K562 (cell line): ENCODE data around the gene SCG2. TPM values are rescaled to one million over a fixed set of nuclear protein-coding genes. Genes with fewer than 3 reads are reported as not detected.

Experiments
- ATAC-seq: fragments of 200-7000 bp; cut with Tn5 transposase; 3 replicates; pipeline ENCODE4 v1.9.1; 2020; ENCODE audit warnings: moderate library complexity
- BruUV-seq: library from RNA; stranded (reverse); fragments of 400-500 nt; replicated peaks from 2 replicates; lab custom pipeline; 2021; lab: Mats Ljungman, UMichigan
- CTCF ChIA-PET: fragments of 300-600 bp; formaldehyde crosslinking; extraction: SDS; loops from one replicate; lab custom pipeline; 2021; ENCODE audit warnings: low intra/inter-chr PET ratio; lab: Yijun Ruan, JAX
- POLR2A ChIA-PET: fragments of 300-600, 350-650 bp; sonication (Branson Sonifier 250); formaldehyde crosslinking; extraction: SDS; loops from one replicate; lab custom pipeline; 2021; ENCODE audit warnings: antibody characterized with exemption, inconsistent platforms; lab: Yijun Ruan, JAX
- DNase-seq, 4 experiments: peaks; one replicate each; pipeline versions ENCODE4 v3.0.0 to v3.0.0-alpha.2; 2011 to 2018; ENCODE audit warnings: low spot score in 3 of 4, mixed read lengths in 3 of 4; ENCODE audit errors: extremely low read depth in 1 of 4
- FAIRE-seq: peaks from 2 replicates; lab custom pipeline; 2011; peaks lifted over from hg19 to GRCh38; lab: Jason Lieb, UNC
- H2AFZ ChIP-seq: 2 replicates; pipeline ENCODE4 v1.6.0; 2011; ENCODE audit warnings: low read depth, low read length, control low read depth, inconsistent platforms
- H3K27ac ChIP-seq: fragments of 200-600 bp; 3 replicates; pipeline ENCODE4 v1.8.0; 2011; ENCODE audit warnings: low read depth, mild to moderate bottlenecking, control low read depth, inconsistent platforms, low read length, moderate library complexity, mixed read lengths; ENCODE audit errors: extremely low read depth
- H3K27me3 ChIP-seq, 2 experiments: fragments of 300-600 bp in 1 of 2; 2 replicates in 1 of 2; 3 replicates in 1 of 2; pipeline versions ENCODE4 v1.6.0 to v1.8.0; 2011; ENCODE audit warnings: inconsistent platforms in 2 of 2, low read length in 2 of 2, mild to moderate bottlenecking in 1 of 2, mixed read lengths in 1 of 2, moderate library complexity in 1 of 2; ENCODE audit not compliant: control insufficient read depth in 2 of 2, insufficient read depth in 2 of 2
- H3K36me3 ChIP-seq: fragments of 300-600 bp; 3 replicates; pipeline ENCODE4 v1.8.0; 2011; ENCODE audit warnings: mild to moderate bottlenecking, low read length, inconsistent platforms; ENCODE audit not compliant: control insufficient read depth, insufficient read depth
- H3K4me1 ChIP-seq, 2 experiments: fragments of 200-600 bp in 1 of 2; replicated peaks in 1 of 2; 2 replicates in 1 of 2; 3 replicates in 1 of 2; pipeline versions ENCODE4 v1.5.1 to v1.8.0; 2011; ENCODE audit warnings: inconsistent platforms in 2 of 2, low read length in 2 of 2, mild to moderate bottlenecking in 1 of 2, mixed read lengths in 1 of 2, moderate library complexity in 1 of 2; ENCODE audit not compliant: control insufficient read depth in 2 of 2, insufficient read depth in 2 of 2
- H3K4me2 ChIP-seq: 2 replicates; pipeline ENCODE4 v1.6.1; 2011; ENCODE audit warnings: low read length, control low read depth, inconsistent platforms, mixed read lengths; ENCODE audit not compliant: insufficient read depth
- H3K4me3 ChIP-seq: fragments of 200-600 bp; sonication (generic), shearing (Covaris generic); 2 replicates; pipeline ENCODE4 v1.5.1; 2016; ENCODE audit warnings: control low read depth, inconsistent platforms
- H3K79me2 ChIP-seq: fragments of 200-600 bp; 3 replicates; pipeline ENCODE4 v1.8.0; 2011; ENCODE audit warnings: low read length, inconsistent platforms; ENCODE audit not compliant: control insufficient read depth, insufficient read depth
- H3K9ac ChIP-seq, 2 experiments: 2 replicates each; pipeline versions ENCODE4 v1.6.0 to v1.6.1; 2011; ENCODE audit warnings: low read depth in 2 of 2, low read length in 2 of 2, control low read depth in 1 of 2, inconsistent platforms in 1 of 2, mild to moderate bottlenecking in 1 of 2, mixed read lengths in 1 of 2; ENCODE audit not compliant: insufficient read depth in 1 of 2
- H3K9me1 ChIP-seq: one replicate; pipeline ENCODE4 v1.6.0; 2011; ENCODE audit warnings: inconsistent platforms, mild to moderate bottlenecking, low read length, moderate library complexity; ENCODE audit not compliant: control insufficient read depth, insufficient read depth
- H3K9me3 ChIP-seq: replicated peaks from 2 replicates; pipeline ENCODE4 v1.5.1; 2011; ENCODE audit warnings: low read depth, low read length, inconsistent platforms; ENCODE audit not compliant: control insufficient read depth, insufficient read depth
- H4K20me1 ChIP-seq: replicated peaks from 2 replicates; pipeline ENCODE4 v1.6.1; 2011; ENCODE audit warnings: low read length, inconsistent platforms, mixed read lengths; ENCODE audit not compliant: control insufficient read depth, insufficient read depth
- ARNT ChIP-seq, 2 experiments: fragments of 450-650 bp; IDR thresholded peaks; 2 replicates each; pipeline ENCODE4 v1.6.1; 2016; ENCODE audit warnings: mild to moderate bottlenecking in 1 of 2
- BRCA1 ChIP-seq, 2 experiments: fragments of 450-650 bp in 1 of 2; sonication (generic) in 1 of 2; formaldehyde crosslinking in 1 of 2; IDR thresholded peaks; 2 replicates each; pipeline versions ENCODE4 v1.5.0 to v1.6.1; 2017 to 2020; ENCODE audit warnings: mild to moderate bottlenecking in 1 of 2, missing genetic modification reagents in 1 of 2
- ELF2 ChIP-seq: fragments of 250-450 bp; sonication (Bioruptor Pico); IDR thresholded peaks from 2 replicates; pipeline ENCODE4 v1.5.0; 2021; ENCODE audit warnings: mild to moderate bottlenecking
- ETS2 ChIP-seq: IDR thresholded peaks from 2 replicates; pipeline ENCODE4 v1.6.1; 2016; ENCODE audit warnings: borderline replicate concordance, missing genetic modification characterization, mild to moderate bottlenecking, moderate library complexity, missing compliant biosample characterization; ENCODE audit not compliant: poor library complexity, severe bottlenecking
- GATAD2B ChIP-seq: fragments of 450-650 bp; IDR thresholded peaks from 2 replicates; pipeline ENCODE4 v1.6.1; 2017; ENCODE audit warnings: mild to moderate bottlenecking, borderline replicate concordance
- HNRNPLL ChIP-seq: fragments of 200-400 bp; formaldehyde crosslinking; IDR thresholded peaks from 2 replicates; pipeline ENCODE4 v1.6.1; 2017; ENCODE audit warnings: low read length, low read depth, mild to moderate bottlenecking; ENCODE audit not compliant: poor library complexity, severe bottlenecking
- NFIC ChIP-seq: fragments of 450-650 bp; IDR thresholded peaks from 2 replicates; pipeline ENCODE4 v1.6.1; 2017; ENCODE audit warnings: mild to moderate bottlenecking, inconsistent platforms
- RB1 ChIP-seq: fragments of 450-650 bp; IDR thresholded peaks from 2 replicates; pipeline ENCODE4 v1.6.1; 2017; ENCODE audit warnings: low read depth, mild to moderate bottlenecking
- SRSF3 ChIP-seq: fragments of 200-400 bp; formaldehyde crosslinking; IDR thresholded peaks from 2 replicates; pipeline ENCODE4 v1.6.1; 2016; ENCODE audit warnings: mild to moderate bottlenecking, low read length, moderate library complexity; ENCODE audit not compliant: insufficient read depth
- TAF7 ChIP-seq: fragments of 450-650 bp; IDR thresholded peaks from 2 replicates; pipeline ENCODE4 v1.6.1; 2016; ENCODE audit warnings: missing genetic modification characterization, missing compliant biosample characterization
- WGBS: fragments of 100-300 bp; shearing (Covaris generic); methylation state at CpG from one replicate; pipeline ENCODE4 v1.1.6; 2016; ENCODE audit warnings: low coverage, mixed read lengths; ENCODE audit not compliant: insufficient coverage; ENCODE audit errors: missing lambda C conversion rate; 5-methylcytosine and 5-hydroxymethylcytosine counted together
- in situ Hi-C: fragments of 300-500 bp; cut with MboI; formaldehyde crosslinking; loops from 4 replicates; pipeline ENCODE4 v1.15.0; 2018; ENCODE audit warnings: inconsistent platforms, mixed read lengths
- intact Hi-C: fragments of 100-400 bp; cut with micrococcal nuclease; formaldehyde crosslinking; loops from 2 replicates; pipeline ENCODE4 v1.14.2; 2022
- polyA plus RNA-seq, 8 experiments: library from polyadenylated mRNA; depleted of rRNA in 4 of 8; stranded (reverse) in 5 of 8; unstranded in 3 of 8; fragments of >200 nt; fragmentation: Nextera tagmentation in 2 of 8; fragmentation: Illumina TruSeq in 1 of 8; extraction: Ambion mirVana in 2 of 8; extraction: Trizol in 1 of 8; gene quantifications; 2 replicates each; pipeline versions ENCODE4 v1.2.1 to v1.2.3, GENCODE V29; 2011 to 2014; ENCODE audit warnings: inconsistent platforms in 1 of 8, missing spikeins in 1 of 8
- total RNA-seq, 7 experiments: library from RNA; depleted of rRNA in 6 of 7; stranded (reverse); fragments of >200 nt in 6 of 7; fragmentation: Illumina TruSeq in 2 of 7; extraction: Trizol in 2 of 7; gene quantifications; 2 replicates each; pipeline versions ENCODE4 v1.2.1 to v1.2.3, GENCODE V29; 2011 to 2021; ENCODE audit warnings: low replicate concordance in 1 of 7
- TF ChIP-seq, protein P1 (sequence below): fragments of 450-650 bp; formaldehyde crosslinking; IDR thresholded peaks from 2 replicates; pipeline ENCODE4 v1.4.0; 2020; ENCODE audit warnings: mild to moderate bottlenecking, moderate library complexity
- TF ChIP-seq, protein P2 (sequence below): sonication (generic); formaldehyde crosslinking; IDR thresholded peaks from 2 replicates; pipeline ENCODE4 v1.8.1; 2022; ENCODE audit warnings: missing genetic modification reagents
- TF ChIP-seq, protein P3 (sequence below): fragments of 250-450 bp; sonication (Bioruptor Pico); IDR thresholded peaks from 2 replicates; pipeline ENCODE4 v1.8.0; 2021; ENCODE audit warnings: mild to moderate bottlenecking, moderate library complexity
- TF ChIP-seq, protein P4 (sequence below): fragments of 450-650 bp; IDR thresholded peaks from 2 replicates; pipeline ENCODE4 v1.6.1; 2018; ENCODE audit warnings: mild to moderate bottlenecking, low read depth; ENCODE audit not compliant: partially characterized antibody
- TF ChIP-seq, protein P5 (sequence below): fragments of 250-450 bp; sonication (Bioruptor Pico); IDR thresholded peaks from 2 replicates; pipeline ENCODE4 v1.5.0; 2020; ENCODE audit warnings: mild to moderate bottlenecking, borderline replicate concordance

The SCG2 gene
- total and polyA plus RNA-seq, 9 of the 15 experiments (the other 6 are each of a cell fraction or from before 2014, with no cell fraction given): 0.07 to 1.6 (median 1.1) TPM

DNA sequence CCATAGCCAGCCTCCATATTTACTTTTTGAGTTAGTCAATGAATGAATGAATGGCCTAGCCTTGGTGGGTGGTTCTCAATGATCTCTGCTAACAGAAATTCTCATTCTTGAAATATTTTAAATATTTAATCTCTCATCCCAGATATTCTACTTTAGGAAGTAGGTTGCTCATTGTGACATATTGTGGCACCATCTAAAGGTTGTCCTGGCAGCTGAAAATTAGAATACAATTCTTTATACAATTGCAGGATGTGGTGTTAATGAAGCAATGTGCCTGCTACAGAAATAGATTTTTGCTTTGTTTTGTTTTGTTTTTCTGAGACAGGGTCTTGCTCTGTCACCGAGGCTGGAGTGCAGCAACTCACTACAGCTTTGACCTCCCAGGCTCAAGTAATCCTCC is 35.8 kb downstream of the SCG2 start:
- in situ Hi-C loops (no loop called here), intact Hi-C loops (no loop called here)
- POLR2A ChIA-PET: no interaction called here
- Histone ChIP-seq H3K9me1 (no peaks in the 10 kb centered on the region), H3K27ac (no peak overlapping the region), H3K4me3 (no peak overlapping the region), H3K79me2 (no peaks in the 10 kb centered on the region), H3K9ac (no peak overlapping the region), H2AFZ (no peak overlapping the region), H3K4me1 (no peaks in the 10 kb centered on the region; a peak in 1 of 5 replicates), H3K36me3 (no peaks in the 10 kb centered on the region), H3K4me2 (no peak overlapping the region), H3K9me3 (no peaks in the 10 kb centered on the region), H4K20me1 (no peaks in the 10 kb centered on the region), H3K27me3 (no peaks in the 10 kb centered on the region)
- whole genome bisulfite sequencing: no CpG with 5 or more reads among the region's 1 CpG
- TF ChIP-seq HNRNPLL (no peak), BRCA1 (IDR thresholded peaks at IDR 0.05) (no peak), BRCA1 (CRISPR knock-in tag; IDR thresholded peaks at IDR 0.05) (no peak), SRSF3 (no peak), ELF2 (no peak), ETS2 (no peak), RB1 (no peak), TAF7 (tag) (no peak), NFIC (no peak), ARNT (IDR thresholded peaks at IDR 0.05) (no peak), GATAD2B (no peak)
- TF ChIP-seq, protein P1, sequence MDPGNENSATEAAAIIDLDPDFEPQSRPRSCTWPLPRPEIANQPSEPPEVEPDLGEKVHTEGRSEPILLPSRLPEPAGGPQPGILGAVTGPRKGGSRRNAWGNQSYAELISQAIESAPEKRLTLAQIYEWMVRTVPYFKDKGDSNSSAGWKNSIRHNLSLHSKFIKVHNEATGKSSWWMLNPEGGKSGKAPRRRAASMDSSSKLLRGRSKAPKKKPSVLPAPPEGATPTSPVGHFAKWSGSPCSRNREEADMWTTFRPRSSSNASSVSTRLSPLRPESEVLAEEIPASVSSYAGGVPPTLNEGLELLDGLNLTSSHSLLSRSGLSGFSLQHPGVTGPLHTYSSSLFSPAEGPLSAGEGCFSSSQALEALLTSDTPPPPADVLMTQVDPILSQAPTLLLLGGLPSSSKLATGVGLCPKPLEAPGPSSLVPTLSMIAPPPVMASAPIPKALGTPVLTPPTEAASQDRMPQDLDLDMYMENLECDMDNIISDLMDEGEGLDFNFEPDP (CRISPR knock-in tag): no peak
- TF ChIP-seq, protein P2, sequence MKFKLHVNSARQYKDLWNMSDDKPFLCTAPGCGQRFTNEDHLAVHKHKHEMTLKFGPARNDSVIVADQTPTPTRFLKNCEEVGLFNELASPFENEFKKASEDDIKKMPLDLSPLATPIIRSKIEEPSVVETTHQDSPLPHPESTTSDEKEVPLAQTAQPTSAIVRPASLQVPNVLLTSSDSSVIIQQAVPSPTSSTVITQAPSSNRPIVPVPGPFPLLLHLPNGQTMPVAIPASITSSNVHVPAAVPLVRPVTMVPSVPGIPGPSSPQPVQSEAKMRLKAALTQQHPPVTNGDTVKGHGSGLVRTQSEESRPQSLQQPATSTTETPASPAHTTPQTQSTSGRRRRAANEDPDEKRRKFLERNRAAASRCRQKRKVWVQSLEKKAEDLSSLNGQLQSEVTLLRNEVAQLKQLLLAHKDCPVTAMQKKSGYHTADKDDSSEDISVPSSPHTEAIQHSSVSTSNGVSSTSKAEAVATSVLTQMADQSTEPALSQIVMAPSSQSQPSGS: no peak
- TF ChIP-seq, protein P3, sequence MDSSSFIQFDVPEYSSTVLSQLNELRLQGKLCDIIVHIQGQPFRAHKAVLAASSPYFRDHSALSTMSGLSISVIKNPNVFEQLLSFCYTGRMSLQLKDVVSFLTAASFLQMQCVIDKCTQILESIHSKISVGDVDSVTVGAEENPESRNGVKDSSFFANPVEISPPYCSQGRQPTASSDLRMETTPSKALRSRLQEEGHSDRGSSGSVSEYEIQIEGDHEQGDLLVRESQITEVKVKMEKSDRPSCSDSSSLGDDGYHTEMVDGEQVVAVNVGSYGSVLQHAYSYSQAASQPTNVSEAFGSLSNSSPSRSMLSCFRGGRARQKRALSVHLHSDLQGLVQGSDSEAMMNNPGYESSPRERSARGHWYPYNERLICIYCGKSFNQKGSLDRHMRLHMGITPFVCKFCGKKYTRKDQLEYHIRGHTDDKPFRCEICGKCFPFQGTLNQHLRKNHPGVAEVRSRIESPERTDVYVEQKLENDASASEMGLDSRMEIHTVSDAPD (CRISPR knock-in tag): no peak
- TF ChIP-seq, protein P4, sequence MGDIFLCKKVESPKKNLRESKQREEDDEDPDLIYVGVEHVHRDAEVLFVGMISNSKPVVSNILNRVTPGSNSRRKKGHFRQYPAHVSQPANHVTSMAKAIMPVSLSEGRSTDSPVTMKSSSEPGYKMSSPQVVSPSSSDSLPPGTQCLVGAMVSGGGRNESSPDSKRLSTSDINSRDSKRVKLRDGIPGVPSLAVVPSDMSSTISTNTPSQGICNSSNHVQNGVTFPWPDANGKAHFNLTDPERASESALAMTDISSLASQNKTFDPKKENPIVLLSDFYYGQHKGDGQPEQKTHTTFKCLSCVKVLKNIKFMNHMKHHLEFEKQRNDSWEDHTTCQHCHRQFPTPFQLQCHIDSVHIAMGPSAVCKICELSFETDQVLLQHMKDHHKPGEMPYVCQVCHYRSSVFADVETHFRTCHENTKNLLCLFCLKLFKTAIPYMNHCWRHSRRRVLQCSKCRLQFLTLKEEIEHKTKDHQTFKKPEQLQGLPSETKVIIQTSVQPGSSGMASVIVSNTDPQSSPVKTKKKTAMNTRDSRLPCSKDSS: no peak
- TF ChIP-seq, protein P5, sequence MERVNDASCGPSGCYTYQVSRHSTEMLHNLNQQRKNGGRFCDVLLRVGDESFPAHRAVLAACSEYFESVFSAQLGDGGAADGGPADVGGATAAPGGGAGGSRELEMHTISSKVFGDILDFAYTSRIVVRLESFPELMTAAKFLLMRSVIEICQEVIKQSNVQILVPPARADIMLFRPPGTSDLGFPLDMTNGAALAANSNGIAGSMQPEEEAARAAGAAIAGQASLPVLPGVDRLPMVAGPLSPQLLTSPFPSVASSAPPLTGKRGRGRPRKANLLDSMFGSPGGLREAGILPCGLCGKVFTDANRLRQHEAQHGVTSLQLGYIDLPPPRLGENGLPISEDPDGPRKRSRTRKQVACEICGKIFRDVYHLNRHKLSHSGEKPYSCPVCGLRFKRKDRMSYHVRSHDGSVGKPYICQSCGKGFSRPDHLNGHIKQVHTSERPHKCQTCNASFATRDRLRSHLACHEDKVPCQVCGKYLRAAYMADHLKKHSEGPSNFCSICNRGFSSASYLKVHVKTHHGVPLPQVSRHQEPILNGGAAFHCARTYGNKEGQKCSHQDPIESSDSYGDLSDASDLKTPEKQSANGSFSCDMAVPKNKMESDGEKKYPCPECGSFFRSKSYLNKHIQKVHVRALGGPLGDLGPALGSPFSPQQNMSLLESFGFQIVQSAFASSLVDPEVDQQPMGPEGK (CRISPR knock-in tag): no peak
- ATAC-seq (no peak), FAIRE-seq (no peak), DNase-seq (no peak)
- BruUV-seq: no TSS peak
- CTCF ChIA-PET: no interaction called here
